Hematopoietic multipotent progenitor cell treated with erythropoietin and hydrocortisone succinate and interleukin-3 and kit ligand, for 4 days (in vitro differentiated cells): ENCODE data around the gene LYPD1.

Experiments
- DNase-seq: peaks from one replicate; pipeline ENCODE4 v3.0.0-alpha.2; 2015

The LYPD1 gene

DNA sequence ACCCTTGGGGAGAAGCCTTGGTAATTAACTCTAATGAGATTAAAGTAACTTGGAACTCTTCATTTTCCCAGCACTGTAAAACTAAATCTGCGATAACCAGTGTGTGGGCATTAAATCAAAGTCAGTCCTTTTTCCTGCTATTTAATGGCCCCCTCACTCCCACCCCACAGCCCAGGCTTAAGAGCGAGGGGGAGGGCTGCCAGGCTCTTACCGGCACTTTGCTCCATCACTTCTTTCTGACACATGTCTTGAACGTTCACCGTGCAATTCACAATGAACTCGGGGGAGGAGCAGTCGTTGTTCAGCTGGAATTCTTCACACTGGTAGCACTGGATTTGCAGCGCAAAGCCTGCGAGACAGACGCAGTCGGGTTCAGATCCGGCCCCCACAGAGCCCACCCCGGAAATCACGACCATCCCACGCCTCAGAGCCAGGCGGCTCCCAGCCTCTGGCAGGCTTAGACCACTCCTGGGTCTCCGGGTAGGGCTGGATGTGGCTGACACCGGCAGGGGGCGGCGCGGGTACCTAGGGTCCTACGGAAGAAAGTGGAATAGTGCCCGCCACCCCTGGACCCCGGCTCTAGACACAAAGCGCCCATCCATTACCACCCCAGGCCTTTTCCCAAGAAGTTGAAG lies 1.7 kb downstream of the LYPD1 start:
- no peak for DNase-seq

- no peak for DNase-seq
Measured at GRCh38 chr2:132667706-132668105, 2.3 kb downstream of the LYPD1 start.

- DNase-seq = no peak
Measured at GRCh38 chr2:132665401-132666140, 4.4 kb downstream of the LYPD1 start.

- peak; percentile 25 for DNase-seq
Measured at GRCh38 chr2:132664096-132664495, 5.9 kb downstream of the LYPD1 start.

GRCh38 chr2:132662732-132663131 lies 7.3 kb downstream of the LYPD1 start:
- DNase-seq = no peak

GRCh38 chr2:132659331-132659730 lies 10.7 kb downstream of the LYPD1 start:
- no peak for DNase-seq

- DNase-seq = no peak
Measured at GRCh38 chr2:132656266-132656975, 13.6 kb downstream of the LYPD1 start.

DNA sequence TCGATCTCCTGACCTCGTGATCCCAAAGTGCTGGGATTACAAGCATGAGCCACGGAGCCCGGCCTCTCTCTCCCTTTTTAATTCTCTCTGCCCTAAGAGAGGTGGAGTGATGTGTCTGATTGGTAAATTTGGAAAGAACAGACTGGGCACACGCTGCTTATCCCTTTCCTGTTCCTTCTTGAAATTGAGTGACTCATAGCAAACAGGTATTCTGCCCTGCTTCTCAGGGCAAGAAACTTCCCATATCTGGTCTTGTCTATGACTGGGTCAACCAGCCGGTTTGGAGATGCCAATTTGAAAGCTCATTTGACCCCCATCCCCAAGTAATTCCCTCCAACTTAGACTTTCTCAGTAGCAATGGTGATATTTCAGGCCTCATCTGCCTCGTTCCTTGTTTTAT lies 15.0 kb downstream of the LYPD1 start:
- no peak for DNase-seq

- DNase-seq = no peak
Measured at GRCh38 chr2:132654335-132654734, 15.7 kb downstream of the LYPD1 start.

GRCh38 chr2:132652474-132652873 lies 17.5 kb downstream of the LYPD1 start:
- no peak for DNase-seq

DNA sequence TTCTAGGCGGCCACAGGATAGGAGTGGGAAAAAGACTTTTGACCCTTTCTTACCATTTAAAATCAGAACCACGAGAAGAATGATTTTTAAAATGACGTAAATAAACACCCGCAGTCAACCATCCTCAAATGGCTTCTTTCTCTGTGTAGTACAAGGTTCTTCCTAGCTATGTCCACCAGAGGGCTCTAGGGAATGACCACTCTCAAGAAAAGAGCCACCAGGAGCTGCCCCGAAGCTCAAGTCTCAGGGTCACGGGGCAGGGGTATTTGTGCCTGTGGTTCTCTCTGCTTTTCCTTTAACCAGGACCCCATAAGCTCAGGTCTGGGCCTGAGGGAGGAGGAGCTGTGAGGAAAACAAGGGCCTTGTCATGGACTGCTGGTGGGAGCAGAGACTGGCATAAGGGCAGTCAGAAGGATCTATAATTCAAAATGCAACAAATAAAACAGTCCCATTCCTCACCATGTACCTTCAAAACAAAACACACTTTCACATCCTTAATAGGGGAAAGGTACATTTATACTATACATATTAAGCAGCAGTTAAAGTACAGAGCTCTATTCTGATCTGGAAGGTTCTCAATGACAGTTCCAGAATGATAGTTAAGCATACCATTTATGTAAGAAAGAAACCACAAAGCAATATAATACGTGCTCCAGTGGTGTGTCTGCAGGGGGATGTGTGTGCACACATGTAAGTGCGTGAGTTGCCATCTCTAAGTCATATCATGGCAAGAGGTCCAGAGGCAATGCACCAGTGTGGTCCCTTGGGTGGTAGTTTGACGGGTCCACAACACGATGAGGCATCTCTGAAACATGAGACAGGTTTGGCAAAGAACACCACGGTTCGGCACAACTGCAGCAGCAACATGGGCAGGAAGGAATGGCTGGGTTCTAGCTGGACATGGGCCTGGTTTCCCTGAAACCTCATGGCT lies 18.6 kb downstream of the LYPD1 start:
- DNase-seq = peak; percentile 35

- no peak for DNase-seq
Measured at GRCh38 chr2:132646540-132647108, 23.4 kb downstream of the LYPD1 start.

DNA sequence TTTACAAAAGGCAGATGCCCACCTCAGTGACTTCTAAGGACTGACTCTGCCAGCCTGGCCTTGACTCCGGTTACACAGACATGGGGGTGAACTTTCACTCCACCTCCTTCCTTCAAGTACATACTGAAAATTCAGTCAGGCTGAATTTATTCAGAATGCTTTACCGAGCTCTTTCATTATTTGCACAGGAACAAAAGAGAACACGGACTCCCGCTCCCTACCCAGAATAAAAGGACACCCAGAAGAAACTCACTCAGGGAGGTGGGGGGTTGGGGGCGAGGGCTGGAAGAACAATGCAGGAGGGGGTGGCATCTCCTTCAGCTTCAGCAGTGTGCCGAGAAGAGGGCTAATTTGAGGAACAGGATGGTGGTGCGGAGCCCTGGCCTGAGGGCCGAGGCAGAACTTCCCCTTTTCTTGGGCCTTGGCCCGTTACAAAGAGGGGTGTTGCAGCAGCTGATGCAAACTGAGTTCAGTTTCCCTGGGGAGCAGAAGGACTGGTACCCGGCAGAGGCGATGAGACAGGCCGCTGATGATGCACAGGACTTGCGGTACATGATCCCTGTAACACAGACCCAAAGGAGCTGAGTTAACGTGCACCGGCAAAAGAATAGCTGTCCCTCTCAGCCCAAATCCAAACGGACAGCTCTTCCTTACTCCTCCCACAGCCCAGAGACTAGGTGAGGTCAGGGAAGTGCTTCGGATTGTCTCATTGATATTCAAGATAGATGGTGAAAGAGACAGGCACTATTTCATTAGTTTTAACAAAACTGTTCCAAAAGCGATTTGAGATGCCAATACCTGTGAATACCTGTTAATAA lies 24.1 kb downstream of the LYPD1 start:
- peak; percentile 48 for DNase-seq

- no peak for DNase-seq
Measured at GRCh38 chr2:132645176-132645575, 24.8 kb downstream of the LYPD1 start.

DNA sequence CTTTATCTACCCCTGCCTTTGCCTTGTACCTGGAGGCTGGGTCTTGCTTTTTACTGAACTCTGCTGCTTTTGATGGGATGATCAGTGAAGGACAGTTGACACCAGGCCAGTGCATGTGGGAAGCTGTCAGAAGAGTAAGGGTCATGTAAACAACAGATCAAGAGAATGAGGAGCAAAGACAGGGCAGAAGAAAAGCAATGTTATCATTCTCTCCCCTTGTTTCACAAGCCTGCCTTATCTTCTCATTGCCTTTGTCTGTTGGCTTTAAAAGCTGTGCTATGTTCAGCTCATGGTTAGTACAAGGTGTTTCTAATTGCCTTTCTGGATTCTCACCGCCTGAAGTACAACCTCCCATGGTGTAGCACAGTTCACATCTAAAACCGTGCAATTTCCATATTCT lies 27.6 kb downstream of the LYPD1 start:
- no peak for DNase-seq

DNA sequence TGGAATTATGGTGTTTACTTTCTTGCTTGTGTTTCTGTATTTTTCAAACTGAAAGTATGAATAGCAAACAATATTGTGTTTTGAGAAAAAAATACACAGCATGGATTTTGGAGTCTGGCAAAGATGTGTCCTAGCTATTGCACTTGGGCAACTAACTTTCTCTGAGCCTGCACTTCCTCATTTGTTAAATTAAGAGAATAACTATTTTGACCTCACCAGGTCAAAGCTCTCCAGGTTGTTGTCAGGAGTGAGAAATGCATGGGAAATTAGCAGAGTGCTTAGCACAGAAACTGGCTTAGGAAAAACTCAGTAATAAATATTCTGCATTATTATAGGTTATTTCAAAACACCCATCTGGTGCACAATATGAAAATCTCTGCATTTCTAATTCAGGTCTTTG lies 28.2 kb downstream of the LYPD1 start:
- no peak for DNase-seq

GRCh38 chr2:132640116-132640515 lies 29.9 kb downstream of the LYPD1 start:
- DNase-seq = no peak

- DNase-seq = no peak
Measured at GRCh38 chr2:132638313-132639040, 31.5 kb downstream of the LYPD1 start.

- no peak for DNase-seq
Measured at GRCh38 chr2:132636346-132636745, 33.7 kb downstream of the LYPD1 start.

- no peak for DNase-seq
Measured at GRCh38 chr2:132633635-132634034, 36.4 kb downstream of the LYPD1 start.
